ENCODE results near the gene TWF2. TPM values are rescaled to one million over a fixed set of nuclear protein-coding genes. Genes with fewer than 3 reads are reported as not detected.
A peak's percentile ranks its signal among the peaks of the same experiment; 100 is the strongest.

The TWF2 gene
- polyA plus RNA-seq, 3 donors, result 141 to 199 (median 176) TPM

GRCh38 chr3:52243791-52244628, 5.1 kb upstream of the TWF2 start:
- peaks cover 0 to 5% (median 0%) of the 10 kb centered on the region in 7 donors for H3K9me3 Mint-ChIP-seq
- Histone ChIP-seq H3K36me3 (replicated peaks in 1 of 2; ENCODE audit: control insufficient read depth in 1 of 2, insufficient read depth in 2 of 2, low read length in 2 of 2) (peaks cover 13% of the 10 kb centered on the region in 2 donors), H3K4me2 (replicated peaks; ENCODE audit: extremely low read depth, low read length, poor library complexity, severe bottlenecking) (peak overlapping the region; percentile 79), H4K20me1 (ENCODE audit: insufficient read depth, low read length) (peaks cover 16% of the 10 kb centered on the region), H3K9me3 (replicated peaks in 1 of 2; ENCODE audit: control insufficient read depth in 1 of 2, insufficient read depth in 1 of 2, low read length in 2 of 2) (no peaks in the 10 kb centered on the region), H3K4me1 (ENCODE audit: control insufficient read depth in 1 of 2, insufficient read depth in 2 of 2, low read length in 2 of 2) (peaks cover 68 to 77% of the 10 kb centered on the region in 2 donors), H3K27me3 (ENCODE audit: control insufficient read depth in 2 of 2, insufficient read depth in 2 of 2, low read length in 2 of 2) (no peaks in the 10 kb centered on the region), H3K79me2 (ENCODE audit: insufficient read depth, low read length) (peaks cover 60% of the 10 kb centered on the region), H3K27ac (ENCODE audit: low read depth in 1 of 2, low read length in 2 of 2) (peak overlapping the region; percentile 98 to 99), H3K9ac (ENCODE audit: insufficient read depth, low read length, poor library complexity, severe bottlenecking) (peak overlapping the region; percentile 84), H3K4me3 (replicated peaks in 1 of 3; ENCODE audit: low read depth in 2 of 3, low read length in 3 of 3) (peak overlapping the region in 1 of 3 experiments; percentile 74), H2AFZ (ENCODE audit: insufficient read depth, low read depth, low read length, poor library complexity, severe bottlenecking) (peak overlapping the region; percentile 58)
- intact Hi-C loops (cut with micrococcal nuclease), result loop anchor here (5.0 kb wide), 1 partner anchor 33 kb away; the partner anchor contains the start of gene WDR82 (in 2 of the 2)
- H3K4me3 Mint-ChIP-seq, result peak overlapping the region; percentile 80 to 91
- peaks cover 68% of the 10 kb centered on the region for H3K4me1 Mint-ChIP-seq
- peak overlapping the region; percentile 97 to 100 (median 99) for H3K27ac Mint-ChIP-seq
- H3K27me3 Mint-ChIP-seq (ENCODE audit: low read depth in 3 of 3), result no peaks in the 10 kb centered on the region
- TF ChIP-seq, protein P1, sequence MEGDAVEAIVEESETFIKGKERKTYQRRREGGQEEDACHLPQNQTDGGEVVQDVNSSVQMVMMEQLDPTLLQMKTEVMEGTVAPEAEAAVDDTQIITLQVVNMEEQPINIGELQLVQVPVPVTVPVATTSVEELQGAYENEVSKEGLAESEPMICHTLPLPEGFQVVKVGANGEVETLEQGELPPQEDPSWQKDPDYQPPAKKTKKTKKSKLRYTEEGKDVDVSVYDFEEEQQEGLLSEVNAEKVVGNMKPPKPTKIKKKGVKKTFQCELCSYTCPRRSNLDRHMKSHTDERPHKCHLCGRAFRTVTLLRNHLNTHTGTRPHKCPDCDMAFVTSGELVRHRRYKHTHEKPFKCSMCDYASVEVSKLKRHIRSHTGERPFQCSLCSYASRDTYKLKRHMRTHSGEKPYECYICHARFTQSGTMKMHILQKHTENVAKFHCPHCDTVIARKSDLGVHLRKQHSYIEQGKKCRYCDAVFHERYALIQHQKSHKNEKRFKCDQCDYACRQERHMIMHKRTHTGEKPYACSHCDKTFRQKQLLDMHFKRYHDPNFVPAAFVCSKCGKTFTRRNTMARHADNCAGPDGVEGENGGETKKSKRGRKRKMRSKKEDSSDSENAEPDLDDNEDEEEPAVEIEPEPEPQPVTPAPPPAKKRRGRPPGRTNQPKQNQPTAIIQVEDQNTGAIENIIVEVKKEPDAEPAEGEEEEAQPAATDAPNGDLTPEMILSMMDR (IDR thresholded peaks at IDR 0.05), result no peak
- 13% methylated on average over 7 of the region's 9 CpGs for WGBS (ENCODE audit: insufficient coverage)
- H3K36me3 Mint-ChIP-seq, result peaks cover 24 to 26% of the 10 kb centered on the region in 2 donors
- peak; percentile 93 to 97 (median 96) for DNase-seq

DNA sequence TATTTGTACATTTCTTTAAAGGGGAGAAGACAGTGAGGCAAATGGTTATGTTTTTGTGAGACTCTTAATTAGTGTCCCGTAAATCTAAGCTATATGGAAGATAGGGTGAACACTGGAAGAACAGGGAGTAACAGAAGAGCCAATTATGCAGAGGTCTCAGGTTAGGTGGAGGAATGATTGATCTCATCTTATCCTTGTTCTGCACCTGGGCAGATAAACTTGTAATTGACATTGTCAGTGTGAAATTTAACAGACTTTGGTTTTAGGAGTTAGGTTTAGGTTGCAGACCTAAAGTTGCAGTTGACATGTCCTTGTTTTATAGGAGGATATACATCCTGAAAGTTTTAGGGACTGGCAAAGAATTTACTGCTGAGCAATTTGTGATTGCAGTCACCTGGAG, 3.1 kb upstream of the TWF2 start:
- Histone ChIP-seq H3K27ac (ENCODE audit: low read depth in 1 of 2, low read length in 2 of 2) (no peak overlapping the region), H3K27me3 (ENCODE audit: control insufficient read depth in 2 of 2, insufficient read depth in 2 of 2, low read length in 2 of 2) (no peaks in the 10 kb centered on the region), H3K4me2 (replicated peaks; ENCODE audit: extremely low read depth, low read length, poor library complexity, severe bottlenecking) (no peak overlapping the region), H3K36me3 (replicated peaks in 1 of 2; ENCODE audit: control insufficient read depth in 1 of 2, insufficient read depth in 2 of 2, low read length in 2 of 2) (no peaks in the 10 kb centered on the region), H3K79me2 (ENCODE audit: insufficient read depth, low read length) (peaks cover 60% of the 10 kb centered on the region), H3K9me3 (replicated peaks in 1 of 2; ENCODE audit: control insufficient read depth in 1 of 2, insufficient read depth in 1 of 2, low read length in 2 of 2) (no peaks in the 10 kb centered on the region), H4K20me1 (ENCODE audit: insufficient read depth, low read length) (peaks cover 15% of the 10 kb centered on the region), H3K9ac (ENCODE audit: insufficient read depth, low read length, poor library complexity, severe bottlenecking) (no peak overlapping the region), H3K4me1 (ENCODE audit: control insufficient read depth in 1 of 2, insufficient read depth in 2 of 2, low read length in 2 of 2) (peaks cover 69 to 80% of the 10 kb centered on the region in 2 donors), H3K4me3 (replicated peaks in 1 of 3; ENCODE audit: low read depth in 2 of 3, low read length in 3 of 3) (no peak overlapping the region), H2AFZ (ENCODE audit: insufficient read depth, low read depth, low read length, poor library complexity, severe bottlenecking) (no peak overlapping the region)
- H3K9me3 Mint-ChIP-seq, result peaks cover 0 to 5% (median 0%) of the 10 kb centered on the region in 7 donors
- no peak overlapping the region for H3K4me3 Mint-ChIP-seq
- H3K27ac Mint-ChIP-seq, result no peak overlapping the region
- no peak for DNase-seq
- intact Hi-C loops (cut with micrococcal nuclease), result loop anchor here (5.0 kb wide), 1 partner anchor 35 kb away; the partner anchor contains the start of gene WDR82 (in 2 of the 2)
- 92% methylated on average over 1 of the region's 1 CpG for WGBS (ENCODE audit: insufficient coverage)
- H3K27me3 Mint-ChIP-seq (ENCODE audit: low read depth in 3 of 3), result no peaks in the 10 kb centered on the region
- peaks cover 65% of the 10 kb centered on the region for H3K4me1 Mint-ChIP-seq
- peaks cover 6 to 9% of the 10 kb centered on the region in 2 donors for H3K36me3 Mint-ChIP-seq
- TF ChIP-seq, protein P1 (IDR thresholded peaks at IDR 0.05), result no peak

All from CD14-positive monocyte (primary cell).